GM18520 (cell line): ENCODE data around the gene TOMM6.
A peak's percentile ranks its signal among the peaks of the same experiment; 100 is the strongest.
"Not testable (repeated sequence)": the region's sequence is repeated elsewhere in the genome, so short reads cannot be mapped to it uniquely, and the experiment has no call there.

Experiments used
- ATAC-seq: cut with Tn5 transposase; IDR thresholded peaks from one replicate; pipeline ENCODE4 v1.9.1; 2021; ENCODE audit not compliant: unreplicated experiment

Gene TOMM6

GRCh38 chr6:41759905-41760579 lies 27.5 kb upstream of the TOMM6 start:
- ATAC-seq, result no peak

GRCh38 chr6:41763470-41763869 lies 24.0 kb upstream of the TOMM6 start:
- no peak for ATAC-seq

- ATAC-seq, result not testable (repeated sequence)
Observed at GRCh38 chr6:41766043-41766664, 21.3 kb upstream of the TOMM6 start.

GRCh38 chr6:41767112-41767833 lies 20.2 kb upstream of the TOMM6 start:
- ATAC-seq, result no peak

GRCh38 chr6:41768545-41769308 lies 18.8 kb upstream of the TOMM6 start:
- no peak for ATAC-seq

- ATAC-seq, result no peak
Observed at GRCh38 chr6:41769376-41769775, 18.1 kb upstream of the TOMM6 start.

GRCh38 chr6:41770381-41771057 lies 17.0 kb upstream of the TOMM6 start:
- no peak for ATAC-seq

GRCh38 chr6:41771058-41771983 lies 16.2 kb upstream of the TOMM6 start:
- ATAC-seq, result no peak

- no peak for ATAC-seq
Observed at GRCh38 chr6:41774841-41775240, 12.7 kb upstream of the TOMM6 start.

GRCh38 chr6:41775293-41775882 lies 12.1 kb upstream of the TOMM6 start:
- no peak for ATAC-seq

GRCh38 chr6:41777551-41778285 lies 9.8 kb upstream of the TOMM6 start:
- ATAC-seq, result no peak

GRCh38 chr6:41778895-41779294 lies 8.6 kb upstream of the TOMM6 start:
- no peak for ATAC-seq

- ATAC-seq, result no peak
Observed at GRCh38 chr6:41779336-41779735, 8.2 kb upstream of the TOMM6 start.

- peak; percentile 94 for ATAC-seq
Observed at GRCh38 chr6:41779788-41780550, 7.5 kb upstream of the TOMM6 start, which contains the start of gene FRS3. TSS of gene FRS3 (minus strand) at chr6:41779900. CDS start at chr6:41776987, 2,913 bp downstream.

- ATAC-seq, result no peak
Observed at GRCh38 chr6:41780551-41781365, 6.7 kb upstream of the TOMM6 start, which contains the start of gene PRICKLE4. TSS of gene PRICKLE4 (plus strand) at chr6:41780782. CDS start at chr6:41783474, 2,692 bp downstream.

GRCh38 chr6:41781366-41781730 lies 6.1 kb upstream of the TOMM6 start:
- no peak for ATAC-seq
